Esophagus squamous epithelium (tissue), 4 donors: ENCODE measurements around the gene MYH3.

Source experiments
- POLR2A ChIP-seq, 4 donors: fragments of 450-650 bp; IDR thresholded peaks; one replicate each; pipeline ENCODE4 v1.6.1; 2017; ENCODE audit warnings: antibody characterized with exemption in 4 of 4, mild to moderate bottlenecking in 4 of 4, moderate library complexity in 3 of 4
- TF ChIP-seq, protein P1 (sequence below), 6 experiments: fragments of 450-650 bp in 4 of 6; fragments of 200-600 bp in 2 of 6; sonication (generic) in 2 of 6; IDR thresholded peaks; one replicate each; pipeline ENCODE4 v1.5.1; 2016 to 2019; ENCODE audit warnings: antibody characterized with exemption in 6 of 6, mild to moderate bottlenecking in 4 of 6, moderate library complexity in 4 of 6

DNA sequence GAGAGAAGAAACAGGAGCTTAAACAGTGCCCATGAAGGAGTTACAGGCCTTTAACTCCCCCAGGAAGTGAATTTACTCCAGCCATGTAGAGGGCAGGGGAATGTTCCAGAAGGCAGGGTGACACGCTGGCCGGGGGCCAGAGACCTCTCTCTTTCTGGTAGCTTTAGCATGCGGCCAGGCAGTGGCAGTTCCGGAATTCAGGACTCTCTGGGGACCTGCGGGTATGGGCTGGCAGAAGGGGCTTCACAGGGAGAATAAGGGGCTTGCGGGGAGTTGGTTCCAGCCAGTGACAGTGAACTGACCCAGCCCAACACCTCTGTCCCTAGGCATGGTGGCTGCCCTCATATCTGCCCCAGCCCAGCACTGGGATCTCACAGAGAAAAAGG, 40.0 kb downstream of the MYH3 start:
- TF ChIP-seq, protein P1, sequence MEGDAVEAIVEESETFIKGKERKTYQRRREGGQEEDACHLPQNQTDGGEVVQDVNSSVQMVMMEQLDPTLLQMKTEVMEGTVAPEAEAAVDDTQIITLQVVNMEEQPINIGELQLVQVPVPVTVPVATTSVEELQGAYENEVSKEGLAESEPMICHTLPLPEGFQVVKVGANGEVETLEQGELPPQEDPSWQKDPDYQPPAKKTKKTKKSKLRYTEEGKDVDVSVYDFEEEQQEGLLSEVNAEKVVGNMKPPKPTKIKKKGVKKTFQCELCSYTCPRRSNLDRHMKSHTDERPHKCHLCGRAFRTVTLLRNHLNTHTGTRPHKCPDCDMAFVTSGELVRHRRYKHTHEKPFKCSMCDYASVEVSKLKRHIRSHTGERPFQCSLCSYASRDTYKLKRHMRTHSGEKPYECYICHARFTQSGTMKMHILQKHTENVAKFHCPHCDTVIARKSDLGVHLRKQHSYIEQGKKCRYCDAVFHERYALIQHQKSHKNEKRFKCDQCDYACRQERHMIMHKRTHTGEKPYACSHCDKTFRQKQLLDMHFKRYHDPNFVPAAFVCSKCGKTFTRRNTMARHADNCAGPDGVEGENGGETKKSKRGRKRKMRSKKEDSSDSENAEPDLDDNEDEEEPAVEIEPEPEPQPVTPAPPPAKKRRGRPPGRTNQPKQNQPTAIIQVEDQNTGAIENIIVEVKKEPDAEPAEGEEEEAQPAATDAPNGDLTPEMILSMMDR (IDR thresholded peaks at IDR 0.05) = no peak
- no peak for TF ChIP-seq POLR2A (IDR thresholded peaks at IDR 0.05)
